Measurements from ENCODE around the gene UBXN4.
A peak's percentile ranks its signal among the peaks of the same experiment; 100 is the strongest.
"Not testable (repeated sequence)": the region's sequence is repeated elsewhere in the genome, so short reads cannot be mapped to it uniquely, and the experiment has no call there.

Gene UBXN4

DNA sequence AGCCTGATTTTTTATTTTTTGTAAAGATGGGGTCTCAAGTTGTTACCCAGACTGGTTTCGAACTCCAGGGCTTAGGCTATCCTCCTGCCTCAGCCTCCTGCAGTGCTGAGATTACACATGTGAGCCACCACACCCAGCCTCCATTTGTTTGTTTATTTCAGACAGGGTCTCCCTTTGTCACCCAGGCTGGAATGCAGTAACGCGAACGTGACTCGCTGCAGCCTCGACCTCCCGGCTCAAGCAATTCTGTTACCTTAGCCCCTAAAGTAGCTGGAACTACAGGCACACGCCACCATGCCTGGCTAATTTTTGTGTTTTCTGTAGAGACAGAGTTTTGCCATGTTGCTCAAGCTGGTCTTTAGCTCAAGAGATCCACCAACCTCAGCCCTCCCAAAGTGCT is 27.2 kb downstream of the UBXN4 start:
- no peak for DNase-seq (ENCODE audit: low read depth in 3 of 3)

DNA sequence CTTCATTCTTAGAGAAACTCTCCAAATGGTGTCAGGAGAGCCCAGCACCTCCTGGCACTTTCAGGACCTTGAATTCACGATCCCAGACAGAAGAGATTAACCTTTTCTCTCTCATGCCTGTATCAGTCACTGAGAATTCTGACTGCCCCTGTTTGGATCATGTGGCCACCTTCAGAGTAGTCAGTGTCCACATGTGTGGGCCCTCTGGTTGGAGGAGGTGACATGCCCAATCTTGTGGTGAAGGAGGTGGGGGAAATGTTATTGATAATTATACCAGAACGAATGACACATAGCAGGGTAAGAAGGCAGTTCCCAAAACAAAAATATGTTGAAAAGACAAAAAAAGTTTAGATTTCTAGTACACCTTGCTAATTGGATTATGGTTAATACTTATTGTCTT is 31.7 kb downstream of the UBXN4 start:
- DNase-seq (ENCODE audit: low read depth in 3 of 3): no peak

DNA sequence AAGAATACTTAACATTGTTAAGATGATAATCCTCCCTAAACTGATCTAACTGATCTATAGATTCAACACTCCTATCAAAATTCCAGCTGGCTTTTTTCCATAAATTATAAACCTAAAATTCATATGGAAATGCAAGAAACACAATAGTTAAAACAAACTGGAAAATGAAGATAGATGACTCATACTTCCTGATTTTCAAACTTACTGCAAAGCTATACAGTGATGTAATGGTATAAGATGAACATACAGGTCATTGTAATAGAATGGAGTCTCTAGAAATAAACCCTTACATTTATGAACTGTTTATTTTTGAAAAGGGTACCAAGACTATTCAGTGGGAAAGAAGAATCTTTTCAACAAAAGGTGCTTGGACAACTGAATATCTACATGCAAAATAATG is 32.3 kb downstream of the UBXN4 start:
- no peak for DNase-seq (ENCODE audit: low read depth in 3 of 3)

DNA sequence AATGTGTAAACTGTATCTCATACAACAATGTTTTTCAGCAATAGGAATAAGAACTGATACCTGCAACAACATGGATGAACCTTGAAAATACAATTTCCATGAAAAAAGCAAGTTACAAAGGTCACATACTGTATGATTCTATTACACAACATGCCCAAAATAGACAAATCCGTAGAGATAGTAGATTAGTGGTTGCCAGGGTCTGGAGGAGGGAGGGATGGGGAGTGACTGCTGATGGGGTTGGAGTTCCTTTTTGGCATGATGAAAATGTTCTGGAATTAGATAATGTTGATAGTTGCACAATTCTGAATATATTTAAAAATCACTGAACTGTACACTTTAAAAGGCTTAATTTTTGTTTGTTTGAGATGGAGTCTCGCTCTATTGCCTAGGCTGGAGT is 33.8 kb downstream of the UBXN4 start:
- DNase-seq (ENCODE audit: low read depth in 3 of 3): no peak

DNA sequence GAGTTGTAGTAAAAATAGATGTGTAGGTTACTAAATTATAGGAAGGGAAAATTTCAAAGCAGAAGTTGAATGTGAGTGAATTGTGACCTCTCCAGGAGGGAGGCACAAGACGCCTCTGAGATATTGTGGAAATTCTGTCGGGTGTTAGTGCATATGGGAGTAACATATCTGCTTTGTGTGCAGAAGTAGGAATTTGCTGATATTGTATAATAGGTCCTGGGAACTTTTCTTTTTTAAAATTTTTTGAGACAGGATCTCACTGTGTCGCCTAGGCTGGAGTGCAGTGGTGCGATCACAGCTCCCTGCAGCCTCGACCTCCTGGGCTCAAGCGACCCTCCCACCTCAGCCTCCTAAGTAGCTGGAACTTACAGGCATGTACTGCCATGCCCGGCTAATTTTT is 34.7 kb downstream of the UBXN4 start:
- DNase-seq (ENCODE audit: low read depth in 3 of 3): no peak

DNA sequence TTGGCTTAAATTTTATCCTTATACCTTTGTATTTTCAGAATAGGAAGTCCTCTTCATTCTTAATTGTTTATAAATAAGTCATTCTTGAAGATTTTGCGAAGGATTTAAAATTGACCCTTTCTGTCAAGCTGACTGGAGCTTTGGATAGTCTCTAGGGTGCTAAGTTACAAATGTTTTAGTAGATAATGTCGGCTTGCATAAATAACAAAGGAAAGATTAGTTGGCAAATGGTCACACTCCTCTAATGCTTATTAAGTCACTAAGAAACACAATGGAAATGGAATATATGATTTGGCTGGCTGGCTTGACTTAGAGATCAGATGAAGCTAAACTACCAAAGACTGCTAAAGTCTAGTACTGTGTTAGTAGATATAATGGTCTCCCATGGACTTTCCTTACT is 40.6 kb downstream of the UBXN4 start:
- DNase-seq (ENCODE audit: low read depth in 3 of 3): no peak

DNA sequence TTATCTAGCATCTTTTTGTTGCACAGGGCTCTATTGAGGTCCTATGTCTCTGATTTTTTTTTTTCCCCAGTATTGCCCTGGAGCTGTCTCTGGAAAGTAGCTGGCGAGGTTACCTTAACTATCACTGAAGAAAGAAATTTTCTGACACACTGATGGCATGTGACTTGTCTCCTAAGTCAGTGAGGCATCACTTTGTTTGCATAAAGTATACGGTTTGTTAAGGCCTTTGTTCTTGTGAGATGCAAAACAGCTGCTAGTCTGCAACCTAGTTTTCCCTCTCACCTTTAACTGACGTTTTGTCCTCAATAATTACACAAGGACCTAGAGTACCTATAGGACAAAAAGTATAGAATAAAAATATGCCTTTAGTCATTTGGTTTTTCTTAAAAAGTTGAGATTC is 41.8 kb downstream of the UBXN4 start:
- DNase-seq (ENCODE audit: low read depth in 3 of 3): no peak

DNA sequence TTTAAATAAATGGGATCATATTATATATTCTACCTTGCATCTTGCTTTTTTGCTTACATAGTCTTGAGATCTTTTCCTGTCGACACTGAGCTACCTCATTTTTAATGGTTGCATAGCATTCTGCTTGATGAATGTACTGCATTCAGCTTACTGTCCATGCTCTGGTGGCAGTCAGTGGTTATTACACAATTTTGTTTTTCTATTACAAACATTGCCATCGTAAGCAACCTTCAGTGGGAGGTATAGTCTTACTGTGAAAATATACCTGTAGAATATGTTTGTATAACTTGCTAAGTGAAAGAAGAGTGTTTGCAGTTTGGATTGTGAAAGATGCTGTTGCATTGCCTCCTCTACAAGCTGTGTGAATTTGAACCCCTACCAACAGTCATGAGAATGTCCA is 43.4 kb downstream of the UBXN4 start:
- no peak for DNase-seq (ENCODE audit: low read depth in 3 of 3)

DNA sequence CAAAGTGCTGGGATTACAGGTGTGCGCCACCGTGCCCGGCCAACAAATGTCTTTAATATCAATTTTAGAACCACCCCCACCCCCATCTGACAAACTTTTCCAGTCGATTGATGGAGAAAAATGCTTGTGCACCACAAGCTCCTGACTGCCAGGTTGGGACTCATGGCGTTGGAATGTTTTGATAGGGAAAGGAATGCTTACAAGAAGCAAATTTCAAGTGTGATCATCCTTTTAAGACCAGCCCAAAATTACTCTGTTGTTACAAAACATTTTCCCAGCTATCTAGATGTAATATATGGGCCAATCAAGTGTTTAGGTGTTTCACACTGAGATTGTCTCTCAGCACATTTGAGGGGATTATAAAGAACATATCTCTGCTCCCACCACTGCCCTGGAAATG is 45.2 kb downstream of the UBXN4 start:
- DNase-seq (ENCODE audit: low read depth in 3 of 3): no peak

DNA sequence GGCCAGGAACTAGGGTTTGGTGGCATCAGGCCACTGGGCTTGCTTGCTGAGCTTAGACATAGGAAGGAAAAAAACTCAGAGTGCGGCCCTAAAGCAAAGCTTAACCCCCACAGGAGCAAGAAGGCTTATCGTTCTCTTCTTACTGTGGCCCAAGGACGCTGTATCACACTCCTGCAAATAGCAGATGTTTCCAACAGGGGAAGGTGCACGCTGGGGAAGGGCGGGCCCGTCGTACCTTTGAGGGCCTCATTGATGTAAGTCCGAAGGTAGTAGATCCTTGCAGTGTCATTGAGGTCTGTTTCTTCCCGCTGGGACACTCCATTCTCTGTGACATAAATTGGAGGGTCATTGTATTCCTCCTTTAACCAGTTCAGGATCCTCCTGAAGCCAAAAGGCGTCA is 48.8 kb downstream of the UBXN4 start:
- DNase-seq (ENCODE audit: low read depth in 3 of 3): no peak

DNA sequence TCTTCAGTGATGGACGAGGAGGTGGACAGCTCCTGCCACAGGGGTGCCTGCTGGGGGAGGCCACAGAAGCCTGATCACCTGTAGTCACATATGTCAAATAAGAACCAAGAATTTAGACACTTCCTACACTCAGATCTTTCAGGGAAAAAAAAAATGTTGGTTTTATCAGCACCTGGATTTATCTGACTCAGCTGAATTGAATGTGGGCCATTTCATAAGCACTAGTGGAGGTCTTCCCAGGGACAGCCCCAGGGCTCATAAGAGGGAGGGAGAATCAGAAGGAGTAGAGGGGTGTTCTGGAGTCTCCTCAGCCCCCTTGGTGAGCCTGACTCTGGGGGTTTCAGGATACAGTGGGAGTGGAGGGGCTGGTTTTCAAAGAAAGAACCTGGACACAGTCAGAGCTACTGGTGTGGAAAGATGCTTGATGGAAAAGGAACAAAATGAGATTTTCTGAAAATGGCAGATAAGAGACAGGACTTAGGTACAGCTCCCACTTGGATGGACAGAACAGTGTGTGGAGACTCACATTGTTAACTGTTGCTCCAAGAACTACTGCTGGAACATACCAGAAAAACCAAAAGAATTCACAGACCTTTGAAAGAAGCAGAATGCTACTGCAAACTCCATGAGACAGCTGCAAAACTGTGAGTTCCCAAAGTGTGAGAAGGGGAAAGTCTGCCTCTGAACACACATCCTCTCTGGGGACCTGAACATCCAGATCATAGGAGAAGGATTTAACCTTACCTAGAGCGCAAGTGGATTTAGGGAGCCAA is 49.9 kb downstream of the UBXN4 start:
- DNase-seq (ENCODE audit: low read depth in 3 of 3): no peak

DNA sequence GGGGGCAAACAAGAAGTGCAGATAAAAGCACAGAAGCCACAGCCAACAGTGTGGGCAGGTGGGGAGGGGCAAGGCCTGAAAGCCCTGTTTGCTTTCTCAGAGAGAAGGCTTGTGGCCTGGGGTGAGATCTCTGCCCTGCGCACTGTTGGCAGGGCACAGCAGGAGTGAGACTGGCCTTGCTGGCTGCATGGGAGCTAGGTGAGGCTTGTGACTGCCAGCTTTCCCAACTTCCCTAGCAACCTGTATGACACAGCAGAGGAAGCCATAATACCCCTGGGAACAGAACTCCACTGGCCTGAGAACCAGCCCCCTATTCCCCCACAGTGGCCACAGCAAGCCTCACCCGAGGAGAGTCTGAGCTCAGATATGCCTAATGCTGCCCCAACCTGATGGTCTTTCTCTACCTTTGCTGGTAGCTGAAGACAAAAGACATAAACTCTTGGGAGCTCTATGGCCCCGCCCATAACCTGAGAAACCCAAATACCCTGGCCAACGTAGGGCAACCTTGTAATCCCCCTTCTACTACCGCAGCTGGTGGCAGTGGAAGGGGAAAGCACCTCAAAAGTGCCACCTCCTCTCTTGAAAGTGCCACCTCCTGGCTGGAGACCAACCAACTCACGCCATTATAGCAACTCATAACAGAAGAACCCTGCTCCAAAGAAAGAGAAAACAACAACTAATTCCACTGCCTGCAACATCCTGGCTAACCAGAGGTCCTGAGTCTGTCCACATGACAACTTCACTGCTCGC is 50.9 kb downstream of the UBXN4 start:
- no peak for DNase-seq (ENCODE audit: low read depth in 3 of 3)

DNA sequence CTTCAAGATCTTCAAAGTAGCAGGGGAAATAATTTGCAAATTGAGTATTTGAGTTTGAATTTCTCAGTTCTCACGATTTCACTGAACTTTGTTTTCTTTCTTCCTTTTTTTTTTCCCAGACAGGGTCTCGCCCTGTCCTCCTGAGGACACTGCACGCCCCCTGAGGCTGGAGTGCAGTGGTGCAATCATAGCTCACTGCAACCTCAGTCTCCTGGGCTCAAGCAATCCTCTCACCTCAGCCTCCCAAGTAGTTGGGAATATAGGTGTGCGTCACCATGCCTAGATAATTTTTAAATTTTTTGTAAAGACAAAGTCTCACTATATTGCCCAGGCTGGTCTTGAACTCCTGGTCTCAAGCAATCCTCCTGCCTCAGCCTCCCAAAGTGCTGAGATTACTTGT is 54.0 kb downstream of the UBXN4 start:
- not testable (repeated sequence) for DNase-seq (ENCODE audit: low read depth in 3 of 3)

DNA sequence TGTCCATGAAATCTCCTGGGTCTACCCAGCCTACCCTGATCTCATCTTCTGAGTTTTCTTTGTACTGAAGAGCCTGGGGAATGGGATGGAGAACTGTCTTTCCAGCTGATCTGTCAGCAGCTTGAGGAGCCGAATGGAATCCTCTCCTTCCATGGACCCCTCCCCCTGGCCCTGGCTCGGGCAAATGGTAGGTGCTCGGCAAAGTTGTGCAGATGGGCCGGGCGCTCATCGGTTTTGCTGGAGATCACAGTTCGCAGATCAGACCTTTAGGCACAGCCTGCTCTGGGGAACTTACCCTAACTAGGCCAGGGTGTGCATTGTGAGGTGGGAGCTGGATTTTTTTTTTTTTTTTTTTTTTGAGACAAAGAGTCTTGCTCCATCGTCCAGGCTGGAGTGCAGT is 55.0 kb downstream of the UBXN4 start:
- DNase-seq (ENCODE audit: low read depth in 3 of 3): no peak

DNA sequence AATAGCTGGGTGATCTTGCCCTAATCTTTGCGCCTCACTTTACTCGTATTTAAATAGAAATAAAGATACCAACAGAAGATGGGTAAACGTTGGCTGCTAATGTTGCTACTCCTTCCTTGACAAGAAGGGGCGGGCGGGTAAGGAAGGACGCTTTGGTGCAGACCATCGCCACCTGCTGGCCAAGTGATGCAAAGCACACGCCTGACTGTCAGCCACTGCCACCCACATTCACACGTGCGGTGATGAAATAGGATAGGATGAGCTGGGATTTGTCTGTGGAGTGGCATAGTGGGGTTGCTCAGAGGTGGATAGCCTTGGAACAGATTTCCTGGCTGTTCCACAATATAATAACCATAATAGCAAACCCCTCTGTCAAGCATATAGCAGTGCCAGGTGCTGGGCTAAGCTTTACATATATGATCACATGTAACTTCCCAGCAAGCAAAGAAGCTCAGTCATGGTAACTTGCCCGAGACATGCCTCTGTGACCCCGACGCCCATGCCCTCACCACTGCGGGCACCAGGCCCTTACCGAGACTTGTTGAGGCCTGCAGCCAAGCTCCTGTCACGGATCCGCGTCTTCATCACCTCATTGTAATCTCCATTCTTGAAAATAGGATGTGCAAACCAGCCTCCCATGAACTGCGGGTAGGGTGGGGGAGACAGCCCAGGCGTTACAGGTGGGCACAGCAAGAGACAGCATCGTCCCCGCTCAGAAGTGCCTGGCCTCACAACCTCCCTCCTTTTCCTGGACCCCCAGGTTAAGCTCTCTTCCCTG is 56.0 kb downstream of the UBXN4 start:
- peak; percentile 57 to 79 (median 60) for DNase-seq (ENCODE audit: low read depth in 3 of 3)

DNA sequence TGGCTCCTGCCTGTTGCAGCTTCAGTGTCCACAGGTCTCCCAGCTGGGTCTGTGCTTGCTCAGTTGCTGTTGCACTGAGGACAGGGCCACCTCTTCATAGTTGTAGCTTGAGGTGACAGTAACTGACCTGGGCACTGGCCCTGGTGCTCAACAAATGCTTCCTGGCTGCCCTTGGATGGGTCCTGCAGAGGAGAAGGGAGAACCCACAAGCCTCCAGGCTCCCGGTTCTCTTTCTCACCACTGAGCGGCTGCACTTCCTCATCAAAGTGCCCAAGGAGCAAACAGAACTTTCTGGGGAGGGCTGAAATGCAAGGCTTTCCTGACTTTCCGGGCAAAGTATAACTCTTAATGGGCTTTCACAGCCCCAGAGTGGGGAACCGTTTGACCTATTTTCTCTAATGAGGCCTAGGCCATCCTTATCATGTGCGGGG is 56.6 kb downstream of the UBXN4 start:
- no peak for DNase-seq (ENCODE audit: low read depth in 3 of 3)

DNA sequence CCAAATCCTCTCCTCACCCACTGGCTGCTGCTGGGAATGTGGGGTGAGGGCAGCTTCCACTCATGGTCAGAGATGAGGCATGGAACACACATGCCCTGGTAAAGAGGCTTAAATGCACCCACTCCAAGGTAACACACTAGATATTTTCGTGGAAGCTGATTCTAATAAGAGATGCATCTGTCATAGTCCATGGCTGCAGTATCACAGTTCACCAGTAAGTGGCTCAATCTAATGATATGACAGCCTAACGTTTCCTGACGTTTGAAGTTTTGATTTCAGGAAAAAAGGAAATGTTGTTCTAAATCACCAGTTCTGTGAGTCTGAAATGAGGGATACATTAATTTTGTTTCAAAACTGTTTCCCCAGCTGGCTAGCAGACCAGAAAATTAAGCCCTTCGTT is 57.1 kb downstream of the UBXN4 start:
- DNase-seq (ENCODE audit: low read depth in 3 of 3): no peak

DNA sequence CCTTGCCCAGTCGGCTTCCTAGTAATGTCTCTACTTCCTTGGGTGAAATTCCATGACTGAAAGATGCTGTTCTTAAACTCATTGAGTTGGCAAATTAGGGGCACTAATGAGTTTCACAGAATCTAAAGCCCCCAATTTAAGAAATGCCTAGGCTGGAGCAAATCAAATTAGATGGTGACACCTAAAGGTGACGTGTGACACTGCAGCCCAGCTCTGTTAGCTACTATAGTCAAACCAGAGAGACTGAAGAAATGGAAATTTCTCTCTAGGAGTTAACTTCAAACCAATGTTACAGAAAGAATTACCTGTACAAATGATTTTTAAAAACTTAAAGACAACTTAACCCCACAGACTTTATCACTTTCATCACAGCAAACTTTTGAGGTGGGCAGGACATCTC is 58.1 kb downstream of the UBXN4 start:
- no peak for DNase-seq (ENCODE audit: low read depth in 3 of 3)

DNA sequence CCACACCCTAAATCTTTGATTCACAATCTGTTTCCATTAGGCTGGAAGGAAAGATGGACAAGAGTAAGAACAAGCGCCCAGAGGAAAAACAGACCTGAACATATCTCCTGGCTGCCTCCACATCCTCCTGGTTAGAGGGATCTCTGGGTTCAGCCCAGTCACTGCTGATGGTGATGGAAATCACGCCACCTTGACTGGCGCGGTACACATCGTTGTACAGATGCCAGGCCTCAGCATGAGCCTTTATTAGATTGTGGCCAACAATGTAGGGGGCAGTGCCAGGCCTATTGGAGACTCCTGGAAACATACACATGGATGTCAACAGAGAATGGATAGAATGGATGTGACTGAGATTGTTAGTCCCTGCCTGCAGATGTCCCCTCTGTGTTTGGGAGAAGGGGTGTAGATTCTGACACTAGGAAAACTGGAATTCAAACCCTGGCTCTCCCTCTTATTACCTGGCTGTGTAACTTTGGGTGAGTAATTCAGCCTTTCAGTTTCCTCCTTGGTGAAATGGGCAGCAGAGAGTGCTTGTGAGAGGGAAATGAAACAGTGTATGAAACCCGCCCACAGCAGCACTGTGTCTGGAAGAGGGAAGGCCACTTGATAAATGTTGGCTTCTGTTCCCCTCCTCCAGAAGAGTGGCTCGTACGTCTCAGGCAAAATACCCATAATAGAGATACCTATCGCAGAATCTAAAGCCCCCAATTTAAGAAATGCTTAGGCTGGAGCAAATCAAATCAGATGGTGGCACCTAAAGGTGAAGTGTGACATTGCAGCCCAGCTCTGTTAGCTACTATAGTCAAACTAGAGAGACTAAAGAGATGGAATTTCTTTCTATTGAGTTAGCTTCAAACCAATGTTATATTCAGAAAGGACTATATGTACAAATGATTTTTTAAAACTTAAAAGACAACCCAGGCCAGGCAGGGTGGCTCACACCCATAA is 59.1 kb downstream of the UBXN4 start:
- no peak for DNase-seq (ENCODE audit: low read depth in 3 of 3)

DNA sequence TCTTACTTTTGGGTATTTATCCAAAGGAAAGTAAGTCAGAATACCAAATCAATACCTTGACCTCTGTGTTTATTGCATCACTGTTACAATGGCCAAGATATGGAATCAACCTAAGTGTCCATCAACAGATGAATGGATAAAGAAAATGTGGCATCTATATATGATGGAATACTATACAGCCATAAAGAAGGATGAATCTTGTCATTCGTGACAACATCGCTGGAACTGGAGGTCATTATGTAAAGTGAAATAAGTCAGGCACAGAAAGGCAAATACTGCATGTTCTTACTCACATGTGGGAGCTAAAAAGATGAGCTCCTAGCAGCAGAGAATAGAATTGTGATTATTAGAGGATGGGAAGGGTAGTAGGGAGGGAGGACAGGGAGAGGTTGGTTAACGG is 60.7 kb downstream of the UBXN4 start:
- no peak for DNase-seq (ENCODE audit: low read depth in 3 of 3)

DNA sequence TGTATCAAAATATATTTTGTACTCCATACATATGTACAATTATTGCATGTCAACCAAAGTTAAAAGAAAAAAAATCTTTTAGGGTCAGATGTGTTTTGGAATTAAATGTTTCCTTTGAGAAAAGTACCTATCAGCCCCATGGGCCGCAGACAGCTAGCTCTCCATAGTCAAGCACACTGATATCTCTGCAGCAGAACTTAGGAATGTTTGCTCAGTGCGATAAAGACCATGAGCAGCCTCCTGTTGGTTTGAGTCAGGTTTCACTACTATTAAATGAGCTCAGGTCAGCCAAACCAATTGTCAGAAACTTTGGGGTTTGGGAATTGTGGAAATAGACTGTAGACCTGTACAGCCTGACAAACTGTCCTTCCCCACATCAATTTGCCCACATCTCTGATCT is 61.6 kb downstream of the UBXN4 start:
- no peak for DNase-seq (ENCODE audit: low read depth in 3 of 3)

DNA sequence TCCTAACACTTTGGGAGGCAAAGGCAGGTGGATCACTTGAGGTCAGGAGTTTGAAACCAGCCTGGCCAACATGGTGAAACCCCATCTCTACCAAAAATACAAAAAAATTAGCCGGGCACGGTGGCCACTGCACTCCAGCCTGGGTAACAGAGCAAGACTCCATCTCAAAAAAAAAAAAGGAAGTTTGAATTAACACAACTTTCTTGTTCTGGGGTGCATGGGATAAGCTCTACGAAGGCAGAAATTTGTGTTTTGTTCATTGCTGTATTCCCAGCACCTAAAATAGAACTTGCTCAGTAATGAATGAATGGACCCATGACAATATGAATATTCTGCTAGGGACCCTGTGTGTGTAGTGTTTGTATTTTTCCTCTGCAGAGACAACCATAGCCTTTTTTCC is 66.2 kb downstream of the UBXN4 start:
- DNase-seq (ENCODE audit: low read depth in 3 of 3): not testable (repeated sequence)

Data from stimulated activated CD4-positive, alpha-beta T cell treated with anti-CD3 and anti-CD28 coated beads, TNF-alpha, amount 100 ng/mL, for 24 hours (primary cell).